Activated naive CD4-positive, alpha-beta T cell treated with anti-CD3 and anti-CD28 coated beads, Interleukin-2, amount 50 U/mL, for 24 hours (primary cell): ENCODE results near the gene R3HCC1L.
"Not testable (repeated sequence)": the region's sequence is repeated elsewhere in the genome, so short reads cannot be mapped to it uniquely, and the experiment has no call there.

Experiments used
- H3K27ac Mint-ChIP-seq: one replicate; pipeline ENCODE4 v1.8.0; 2021; ENCODE audit warnings: mild to moderate bottlenecking, mixed read lengths
- H3K27me3 Mint-ChIP-seq: one replicate; pipeline ENCODE4 v1.8.0; 2021; ENCODE audit warnings: mixed read lengths
- H3K36me3 Mint-ChIP-seq: one replicate; pipeline ENCODE4 v1.8.0; 2021; ENCODE audit warnings: mixed read lengths
- H3K4me1 Mint-ChIP-seq: one replicate; pipeline ENCODE4 v1.8.0; 2021; ENCODE audit warnings: mixed read lengths
- H3K4me3 Mint-ChIP-seq: one replicate; pipeline ENCODE4 v1.8.0; 2021; ENCODE audit warnings: mild to moderate bottlenecking, mixed read lengths
- H3K9me3 Mint-ChIP-seq: one replicate; pipeline ENCODE4 v1.8.0; 2021; ENCODE audit warnings: mixed read lengths

Gene R3HCC1L

DNA sequence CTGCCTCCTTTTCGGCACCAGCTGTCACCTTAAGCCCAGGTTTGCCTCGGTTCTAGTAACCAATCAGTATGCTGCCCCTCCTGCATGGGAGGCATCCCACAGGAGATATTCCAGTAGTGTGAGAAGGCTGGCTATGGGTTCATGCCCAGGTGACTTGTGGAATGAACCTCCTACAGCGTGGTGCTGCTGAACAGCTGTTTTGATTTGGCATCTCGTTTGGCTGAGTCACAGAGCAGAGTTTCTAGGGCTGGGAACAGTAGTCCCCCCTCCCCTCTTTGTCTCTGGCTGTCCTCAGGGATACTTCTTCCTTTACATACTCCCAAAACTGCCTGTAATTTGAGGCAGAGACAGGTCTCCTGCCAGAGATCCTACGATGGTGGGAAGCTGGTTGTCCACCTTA, 16.1 kb downstream of the R3HCC1L start:
- H3K36me3 Mint-ChIP-seq, result peaks cover 48% of the 10 kb centered on the region
- H3K9me3 Mint-ChIP-seq, result peaks cover 40% of the 10 kb centered on the region
- no peak overlapping the region for H3K27ac Mint-ChIP-seq
- H3K4me1 Mint-ChIP-seq, result peaks cover 59% of the 10 kb centered on the region
- no peaks in the 10 kb centered on the region for H3K27me3 Mint-ChIP-seq
- peak overlapping the region; percentile 19 for H3K4me3 Mint-ChIP-seq

DNA sequence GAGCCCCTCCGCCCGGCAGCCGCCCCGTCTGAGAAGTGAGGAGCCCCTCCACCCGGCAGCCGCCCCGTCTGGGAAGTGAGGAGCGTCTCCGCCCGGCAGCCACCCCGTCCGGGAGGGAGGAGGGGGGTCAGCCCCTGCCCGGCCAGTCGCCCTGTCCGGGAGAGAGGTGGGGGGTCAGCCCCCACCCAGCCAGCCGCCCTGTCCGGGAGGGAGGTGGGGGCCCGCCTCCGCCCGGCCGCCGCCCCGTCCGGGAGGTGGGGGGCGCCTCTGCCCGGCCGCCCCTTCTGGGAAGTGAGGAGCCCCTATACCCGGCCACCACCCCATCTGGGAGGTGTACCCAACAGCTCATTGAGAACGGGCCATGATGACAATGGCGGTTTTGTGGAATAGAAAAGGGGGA, 18.3 kb downstream of the R3HCC1L start:
- peaks cover 29% of the 10 kb centered on the region for H3K9me3 Mint-ChIP-seq
- not testable (repeated sequence) for H3K27ac Mint-ChIP-seq, H3K27me3 Mint-ChIP-seq, H3K4me3 Mint-ChIP-seq
- peaks cover 51% of the 10 kb centered on the region for H3K4me1 Mint-ChIP-seq
- H3K36me3 Mint-ChIP-seq, result peaks cover 38% of the 10 kb centered on the region

DNA sequence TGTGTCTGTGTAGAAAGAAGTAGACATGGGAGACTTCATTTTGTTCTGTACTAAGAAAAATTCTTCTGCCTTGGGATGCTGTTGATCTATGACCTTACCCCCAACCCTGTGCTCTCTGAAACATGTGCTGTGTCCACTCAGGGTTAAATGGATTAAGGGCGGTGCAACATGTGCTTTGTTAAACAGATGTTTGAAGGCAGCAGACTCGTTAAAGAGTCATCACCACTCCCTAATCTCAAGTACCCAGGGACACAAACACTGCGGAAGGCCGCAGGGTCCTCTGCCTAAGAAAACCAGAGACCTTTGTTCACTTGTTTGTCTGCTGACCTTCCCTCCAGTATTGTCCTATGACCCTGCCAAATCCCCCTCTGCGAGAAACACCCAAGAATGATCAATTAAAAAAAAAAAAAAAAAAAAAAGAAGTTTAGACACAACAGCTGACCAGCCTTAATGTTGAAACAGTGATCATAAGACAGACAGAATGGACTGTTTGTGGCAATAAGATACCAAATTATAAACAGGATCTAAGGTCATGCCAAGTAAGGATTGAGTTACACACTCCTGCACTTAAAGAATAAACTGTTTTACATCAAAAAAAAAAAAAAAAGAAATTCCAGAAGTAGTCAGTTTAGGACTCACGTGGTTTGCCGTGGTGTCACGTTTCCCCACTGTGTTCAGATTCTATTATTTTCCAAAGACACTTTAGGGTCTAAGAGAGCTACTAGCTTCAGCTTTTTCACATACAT, 18.9 kb downstream of the R3HCC1L start:
- H3K9me3 Mint-ChIP-seq, result peaks cover 25% of the 10 kb centered on the region
- H3K4me3 Mint-ChIP-seq, H3K27ac Mint-ChIP-seq, H3K27me3 Mint-ChIP-seq: not testable (repeated sequence)
- H3K36me3 Mint-ChIP-seq, result peaks cover 34% of the 10 kb centered on the region
- H3K4me1 Mint-ChIP-seq, result peaks cover 45% of the 10 kb centered on the region

DNA sequence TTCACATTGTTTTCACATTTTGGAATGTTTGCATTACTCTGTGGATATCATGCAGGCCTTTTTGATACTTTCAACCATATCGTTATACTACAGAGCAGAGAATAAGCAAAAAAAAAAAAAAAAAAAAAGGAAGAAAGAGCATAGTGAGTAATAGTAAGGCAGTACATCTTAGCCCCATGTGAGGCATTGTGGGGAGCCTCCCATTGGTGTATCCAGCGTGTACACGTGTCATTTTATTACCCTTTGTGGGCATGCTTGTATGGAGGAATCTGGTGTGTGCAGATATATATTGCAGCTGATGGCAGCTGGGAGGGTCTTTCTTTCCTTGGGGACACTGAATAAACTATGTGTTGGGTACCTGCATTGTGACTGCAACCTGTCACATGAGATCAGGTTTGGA, 19.6 kb downstream of the R3HCC1L start:
- Mint-ChIP-seq H3K4me3 (no peak overlapping the region), H3K27me3 (no peaks in the 10 kb centered on the region), H3K36me3 (peaks cover 31% of the 10 kb centered on the region), H3K9me3 (peaks cover 24% of the 10 kb centered on the region), H3K4me1 (peaks cover 40% of the 10 kb centered on the region), H3K27ac (no peak overlapping the region)

DNA sequence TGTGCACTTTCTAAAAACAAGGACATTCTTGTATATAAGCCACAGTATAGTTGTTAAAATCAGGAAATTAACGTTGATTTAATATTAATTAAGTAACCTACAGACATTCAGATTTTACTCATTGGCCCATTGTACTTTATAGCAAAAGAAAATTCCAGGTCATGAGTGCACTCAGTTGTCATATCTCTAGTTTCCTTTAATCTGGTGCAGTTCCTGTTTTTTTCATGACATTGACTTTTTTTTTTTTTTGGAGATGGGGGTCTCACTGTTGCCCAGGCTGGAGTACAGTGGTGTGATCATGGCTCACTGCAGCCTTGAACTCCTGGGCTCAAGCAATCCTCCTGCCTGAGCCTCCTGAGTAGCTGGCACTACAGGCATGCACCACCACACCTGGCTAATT, 24.1 kb downstream of the R3HCC1L start:
- Mint-ChIP-seq H3K4me1 (peaks cover 38% of the 10 kb centered on the region), H3K4me3 (no peak overlapping the region), H3K27ac (no peak overlapping the region), H3K27me3 (no peaks in the 10 kb centered on the region), H3K9me3 (no peaks in the 10 kb centered on the region), H3K36me3 (peaks cover 8% of the 10 kb centered on the region)

DNA sequence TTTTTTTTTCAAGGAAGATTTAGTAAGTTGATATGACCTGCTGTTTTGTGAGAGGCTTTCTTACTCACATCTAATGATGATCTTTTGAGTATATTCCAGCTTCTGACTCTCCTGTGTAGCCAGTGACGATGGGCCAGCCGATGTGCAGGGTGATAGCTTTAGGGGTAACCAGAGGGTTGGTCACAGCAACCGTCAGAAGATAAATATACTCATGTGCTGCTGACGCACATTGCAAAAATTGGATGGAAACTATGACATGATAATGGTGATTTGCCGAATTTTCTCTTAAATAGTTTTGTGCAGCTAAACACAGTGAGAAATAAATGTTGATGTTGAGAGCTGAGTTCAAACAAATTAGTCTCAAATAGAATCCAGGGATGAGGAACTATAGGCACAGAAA, 29.5 kb downstream of the R3HCC1L start:
- no peaks in the 10 kb centered on the region for H3K27me3 Mint-ChIP-seq
- H3K9me3 Mint-ChIP-seq, result no peaks in the 10 kb centered on the region
- H3K27ac Mint-ChIP-seq, result no peak overlapping the region
- no peak overlapping the region for H3K4me3 Mint-ChIP-seq
- peaks cover 18% of the 10 kb centered on the region for H3K36me3 Mint-ChIP-seq
- H3K4me1 Mint-ChIP-seq, result peaks cover 29% of the 10 kb centered on the region

DNA sequence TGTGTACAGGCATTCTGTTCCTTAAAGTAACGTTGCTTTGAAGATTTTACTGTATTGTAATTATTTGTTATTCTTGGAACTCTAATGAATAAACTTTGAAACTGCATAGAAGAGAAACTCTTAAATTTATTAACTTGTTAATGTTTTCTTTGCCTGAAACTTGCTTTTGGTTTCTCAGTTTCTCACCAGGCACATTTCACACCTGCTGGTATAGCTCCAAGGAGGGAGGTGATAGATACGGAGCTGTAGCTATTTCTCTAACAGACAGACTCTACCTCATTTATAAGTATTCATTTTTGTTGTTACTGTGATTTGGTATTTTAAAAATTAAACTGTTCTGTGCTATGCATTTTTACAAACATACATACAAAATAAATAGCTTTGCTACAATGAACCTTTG, 32.7 kb downstream of the R3HCC1L start:
- Mint-ChIP-seq H3K27me3 (no peaks in the 10 kb centered on the region), H3K4me3 (no peak overlapping the region), H3K36me3 (peaks cover 22% of the 10 kb centered on the region), H3K9me3 (no peaks in the 10 kb centered on the region), H3K27ac (no peak overlapping the region), H3K4me1 (peaks cover 24% of the 10 kb centered on the region)

DNA sequence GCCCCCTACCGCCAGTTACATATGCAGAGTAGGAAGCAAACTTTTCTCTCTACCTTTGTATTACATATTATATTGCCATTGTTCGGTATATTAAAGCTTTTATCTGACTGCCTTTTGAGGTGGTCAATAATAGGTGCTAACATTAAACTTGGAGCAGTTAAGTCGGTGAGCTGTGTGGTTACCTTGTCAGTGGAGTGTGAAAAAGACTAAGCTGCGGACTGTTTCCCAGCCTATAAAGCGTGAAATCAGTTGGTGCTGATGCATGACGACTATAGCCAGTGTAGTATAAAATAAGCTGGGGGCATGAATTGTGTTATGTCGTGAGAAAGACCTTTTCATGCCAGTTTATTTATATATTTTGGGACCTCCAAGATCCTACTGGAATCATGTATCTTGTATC, 33.7 kb downstream of the R3HCC1L start:
- Mint-ChIP-seq H3K27me3 (no peaks in the 10 kb centered on the region), H3K36me3 (peaks cover 22% of the 10 kb centered on the region), H3K4me1 (peaks cover 26% of the 10 kb centered on the region), H3K27ac (no peak overlapping the region), H3K4me3 (no peak overlapping the region), H3K9me3 (no peaks in the 10 kb centered on the region)

DNA sequence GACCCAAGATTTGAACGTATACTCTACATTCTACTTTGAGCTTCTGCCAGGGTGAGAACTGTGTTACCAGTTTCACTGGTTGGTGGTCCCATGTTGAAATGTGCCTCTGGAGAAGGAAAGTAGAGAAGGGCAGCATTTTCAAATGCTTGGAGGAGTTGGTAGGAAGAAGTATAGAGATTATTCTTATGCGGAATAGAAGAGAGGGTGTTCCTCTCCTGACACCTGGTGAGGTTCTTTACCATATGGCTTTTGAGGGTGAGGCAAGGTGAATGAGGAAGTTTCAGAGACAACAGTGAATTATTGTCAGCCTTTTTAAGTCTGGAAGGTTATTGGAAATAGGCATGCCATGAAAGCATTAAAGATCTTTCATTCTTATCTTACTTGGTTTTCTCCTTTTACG, 34.3 kb downstream of the R3HCC1L start:
- Mint-ChIP-seq H3K36me3 (peaks cover 20% of the 10 kb centered on the region), H3K9me3 (no peaks in the 10 kb centered on the region), H3K27me3 (no peaks in the 10 kb centered on the region), H3K27ac (no peak overlapping the region), H3K4me3 (no peak overlapping the region), H3K4me1 (peaks cover 28% of the 10 kb centered on the region)

DNA sequence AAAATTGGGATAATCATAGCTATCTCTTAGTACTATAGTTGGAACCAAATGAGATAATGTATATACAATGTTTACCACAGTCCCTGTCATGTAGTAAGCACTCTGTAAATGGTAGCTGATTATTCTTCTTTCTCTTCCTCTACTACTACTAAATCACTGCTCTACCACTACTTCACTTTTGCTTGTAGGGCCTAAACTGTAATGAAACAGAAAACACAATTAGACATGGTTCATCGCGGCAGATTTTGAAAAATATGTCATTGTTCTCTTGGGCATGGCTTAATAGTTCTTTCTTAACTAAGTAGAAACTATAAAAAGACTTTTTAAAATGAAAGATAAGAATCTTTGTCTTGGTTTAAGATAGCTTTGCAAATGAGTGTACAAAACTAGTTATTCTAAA, 34.9 kb downstream of the R3HCC1L start:
- peaks cover 30% of the 10 kb centered on the region for H3K4me1 Mint-ChIP-seq

DNA sequence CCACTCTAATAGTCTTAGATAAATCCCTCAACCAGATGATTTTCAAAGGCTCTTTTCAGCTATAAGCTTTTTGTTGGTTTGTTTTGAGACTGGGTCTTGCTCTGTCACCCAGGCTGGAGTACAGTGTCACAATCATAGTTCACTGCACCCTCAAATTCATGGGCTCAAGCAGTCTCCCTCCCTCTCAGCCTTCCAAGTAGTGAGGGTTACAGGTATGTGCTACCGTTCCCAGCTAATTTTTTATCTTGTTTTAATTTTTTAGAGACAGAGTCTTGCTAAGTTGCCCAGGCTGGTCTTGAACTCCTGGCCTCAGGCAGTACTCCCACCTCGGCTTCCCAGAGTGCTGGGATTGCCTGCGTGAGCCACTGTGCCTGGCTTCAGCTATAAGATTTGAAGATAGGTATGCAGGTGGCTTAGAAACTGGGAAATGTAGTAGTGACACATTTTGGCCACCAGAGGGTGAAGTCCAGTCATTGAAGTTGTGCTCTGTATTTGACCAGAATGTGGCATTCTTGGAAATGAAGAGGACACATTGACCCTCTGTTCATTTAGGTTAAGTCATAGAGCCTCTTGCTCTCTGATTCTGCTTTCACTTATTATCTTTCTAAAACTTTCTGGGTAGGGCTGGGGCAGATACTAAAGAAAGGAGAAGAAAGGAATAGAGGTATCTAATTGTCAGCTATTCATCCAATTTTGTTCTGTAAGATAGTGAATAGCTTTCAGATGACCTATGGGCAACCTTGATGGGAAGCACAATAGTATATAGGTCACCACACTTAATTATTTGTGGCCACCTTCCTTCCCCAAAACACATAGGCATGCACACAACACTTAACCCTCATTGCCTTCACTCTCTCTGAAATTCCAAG, 36.0 kb downstream of the R3HCC1L start:
- Mint-ChIP-seq H3K27ac (no peak overlapping the region), H3K27me3 (no peaks in the 10 kb centered on the region), H3K4me1 (peaks cover 39% of the 10 kb centered on the region), H3K4me3 (no peak overlapping the region), H3K9me3 (no peaks in the 10 kb centered on the region), H3K36me3 (peaks cover 9% of the 10 kb centered on the region)

More for the DNA sequence above, 34.9 kb downstream of the R3HCC1L start:
- Mint-ChIP-seq H3K4me3 (no peak overlapping the region), H3K36me3 (peaks cover 16% of the 10 kb centered on the region), H3K27me3 (no peaks in the 10 kb centered on the region), H3K9me3 (no peaks in the 10 kb centered on the region), H3K27ac (no peak overlapping the region)

DNA sequence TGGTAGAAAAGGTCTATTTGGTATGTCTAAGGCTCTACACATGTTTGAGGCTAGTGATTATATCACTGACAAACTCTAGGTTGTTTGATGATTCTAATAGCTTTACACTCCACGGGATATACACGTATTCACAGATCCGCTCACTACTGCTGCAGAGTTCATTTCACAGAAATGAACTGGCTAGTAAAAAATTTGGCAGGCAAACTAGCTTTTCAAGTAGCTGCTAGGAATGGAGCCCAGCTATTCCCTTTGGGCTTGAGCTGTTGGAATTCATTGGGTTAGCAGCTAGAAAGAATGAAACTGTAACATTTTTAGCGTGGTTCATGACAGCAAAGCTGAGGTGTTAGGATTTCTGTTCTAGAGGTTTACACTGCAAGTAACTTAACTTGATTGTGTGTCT, 37.6 kb downstream of the R3HCC1L start:
- peaks cover 7% of the 10 kb centered on the region for H3K9me3 Mint-ChIP-seq
- H3K4me1 Mint-ChIP-seq, result peaks cover 48% of the 10 kb centered on the region
- H3K36me3 Mint-ChIP-seq, result peaks cover 14% of the 10 kb centered on the region
- no peaks in the 10 kb centered on the region for H3K27me3 Mint-ChIP-seq
- no peak overlapping the region for H3K27ac Mint-ChIP-seq
- no peak overlapping the region for H3K4me3 Mint-ChIP-seq

DNA sequence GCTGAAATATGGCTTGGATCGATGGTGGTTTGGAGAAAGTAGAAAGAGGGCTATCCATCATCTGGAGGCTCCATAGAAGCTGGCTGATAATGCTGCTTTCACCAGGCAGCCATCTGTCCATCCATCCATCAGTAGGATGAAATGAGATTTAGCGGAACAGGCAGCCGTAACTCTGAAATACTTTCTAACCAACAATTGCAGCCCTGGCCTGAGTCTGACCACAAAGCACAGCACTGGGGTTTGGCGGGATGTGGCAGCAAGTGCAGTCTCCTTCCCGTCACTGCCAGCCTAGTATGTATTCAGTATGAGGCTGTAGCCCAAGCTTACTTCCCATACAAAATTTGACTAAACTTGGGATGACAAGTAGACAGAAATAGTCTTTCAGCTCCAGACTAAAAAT, 38.0 kb downstream of the R3HCC1L start:
- Mint-ChIP-seq H3K4me3 (no peak overlapping the region), H3K36me3 (peaks cover 17% of the 10 kb centered on the region), H3K27me3 (no peaks in the 10 kb centered on the region), H3K9me3 (peaks cover 7% of the 10 kb centered on the region), H3K27ac (no peak overlapping the region), H3K4me1 (peaks cover 50% of the 10 kb centered on the region)

DNA sequence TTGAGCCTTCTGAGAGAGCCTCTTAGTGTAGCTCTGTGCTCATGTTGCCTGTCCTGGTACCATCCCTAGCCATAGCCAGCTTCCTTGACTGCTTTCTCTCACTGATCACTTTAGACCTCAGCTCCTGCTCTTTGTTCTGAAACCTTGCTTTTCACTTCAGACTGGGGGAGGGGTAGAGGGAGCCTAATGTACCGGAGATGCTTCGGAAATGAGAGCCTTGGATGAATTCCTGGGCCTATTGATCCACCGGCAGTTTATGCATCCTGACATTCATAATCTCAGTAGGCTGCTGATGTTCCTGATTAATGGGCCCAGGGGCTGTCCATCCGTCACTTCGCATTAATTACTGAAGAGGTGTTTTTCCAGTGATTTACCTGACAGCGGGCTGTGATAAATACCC, 38.8 kb downstream of the R3HCC1L start:
- Mint-ChIP-seq H3K27me3 (no peaks in the 10 kb centered on the region), H3K36me3 (peaks cover 20% of the 10 kb centered on the region), H3K4me1 (peaks cover 48% of the 10 kb centered on the region), H3K4me3 (no peak overlapping the region), H3K9me3 (peaks cover 7% of the 10 kb centered on the region), H3K27ac (no peak overlapping the region)

DNA sequence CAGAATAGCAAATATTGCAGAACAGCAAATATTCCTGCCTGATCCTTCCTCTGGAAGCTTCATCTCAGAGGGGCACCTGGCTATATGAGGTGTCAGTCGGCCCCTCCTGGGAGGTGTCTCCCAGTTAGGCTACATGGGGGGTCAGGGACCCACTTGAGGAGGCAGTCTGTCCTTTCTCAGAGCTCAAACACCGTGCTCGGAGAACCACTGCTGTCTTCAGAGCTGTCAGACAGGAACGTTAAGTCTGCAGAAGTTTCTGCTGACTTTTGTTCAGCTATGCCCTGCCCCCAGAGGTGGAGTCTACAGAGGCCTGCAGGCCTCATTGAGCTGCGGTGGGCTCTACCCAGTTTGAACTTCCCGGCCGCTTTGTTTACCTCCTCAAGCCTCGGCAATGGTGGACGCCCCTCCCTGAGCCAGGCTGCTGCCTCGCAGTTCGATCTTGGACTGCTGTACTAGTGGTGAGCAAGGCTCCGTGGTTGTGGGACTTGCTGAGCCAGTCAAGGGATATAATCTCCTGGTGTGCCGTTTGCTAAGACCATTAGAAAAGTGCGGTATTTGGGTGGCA, 48.0 kb downstream of the R3HCC1L start:
- Mint-ChIP-seq H3K4me1 (peaks cover 69% of the 10 kb centered on the region), H3K36me3 (peaks cover 51% of the 10 kb centered on the region)
- not testable (repeated sequence) for H3K4me3 Mint-ChIP-seq, H3K27ac Mint-ChIP-seq, H3K9me3 Mint-ChIP-seq, H3K27me3 Mint-ChIP-seq

DNA sequence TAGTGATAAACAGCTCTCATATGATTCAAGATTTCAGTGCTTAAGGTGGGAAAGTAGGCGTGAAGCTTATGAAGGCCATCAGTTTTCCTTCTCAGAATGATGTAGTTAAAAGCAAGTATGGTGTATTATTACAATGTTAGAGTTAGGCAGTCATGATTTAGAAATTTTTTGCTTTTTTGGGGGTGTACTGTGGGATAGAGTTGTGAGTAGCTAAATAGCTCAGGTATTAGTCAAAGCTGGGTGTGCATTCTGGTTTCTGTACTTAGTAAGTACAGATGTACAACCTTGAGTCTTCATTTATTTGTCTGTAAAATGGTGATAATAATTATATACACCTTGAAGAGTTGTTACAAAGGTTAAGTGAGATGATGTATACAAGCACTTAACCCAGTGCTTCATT, 52.2 kb downstream of the R3HCC1L start:
- H3K36me3 Mint-ChIP-seq, result peaks cover 56% of the 10 kb centered on the region
- peaks cover 8% of the 10 kb centered on the region for H3K9me3 Mint-ChIP-seq
- no peak overlapping the region for H3K4me3 Mint-ChIP-seq
- no peaks in the 10 kb centered on the region for H3K27me3 Mint-ChIP-seq
- H3K4me1 Mint-ChIP-seq, result peaks cover 40% of the 10 kb centered on the region
- H3K27ac Mint-ChIP-seq, result no peak overlapping the region
